Activated effector memory CD4-positive, alpha-beta T cell treated with anti-CD3 and anti-CD28 coated beads, Interleukin-2, amount 50 U/mL, for 16 hours (primary cell): ENCODE results near the gene C2orf81.

Experiments used
- DNase-seq: peaks from one replicate; pipeline ENCODE4 v3.0.0-alpha.2; 2020

C2orf81 gene

GRCh38 chr2:74387346-74387745 lies 34.1 kb downstream of the C2orf81 start:
- DNase-seq = no peak

- no peak for DNase-seq
Observed at GRCh38 chr2:74385396-74385795, 36.0 kb downstream of the C2orf81 start.

DNA sequence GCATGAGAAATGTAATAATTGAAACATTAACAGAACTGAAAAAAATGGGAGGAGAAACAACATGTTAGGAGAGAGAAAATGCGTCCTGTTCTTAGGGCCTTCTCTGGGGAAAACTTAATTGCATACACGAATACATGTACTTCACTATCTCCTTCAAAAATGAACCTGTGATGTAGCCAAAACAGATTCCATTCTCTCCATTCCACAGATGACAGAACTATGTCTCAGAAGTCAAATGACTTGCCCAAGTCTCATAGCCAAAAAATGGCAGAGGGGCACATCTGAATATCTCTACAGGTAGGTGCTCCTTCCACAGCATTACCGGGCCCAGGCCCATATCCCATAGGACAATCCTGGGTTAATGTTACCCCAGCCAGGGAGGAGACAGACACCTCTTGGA lies 37.4 kb downstream of the C2orf81 start:
- DNase-seq = no peak

- no peak for DNase-seq
Observed at GRCh38 chr2:74383254-74383653, 38.2 kb downstream of the C2orf81 start.

DNA sequence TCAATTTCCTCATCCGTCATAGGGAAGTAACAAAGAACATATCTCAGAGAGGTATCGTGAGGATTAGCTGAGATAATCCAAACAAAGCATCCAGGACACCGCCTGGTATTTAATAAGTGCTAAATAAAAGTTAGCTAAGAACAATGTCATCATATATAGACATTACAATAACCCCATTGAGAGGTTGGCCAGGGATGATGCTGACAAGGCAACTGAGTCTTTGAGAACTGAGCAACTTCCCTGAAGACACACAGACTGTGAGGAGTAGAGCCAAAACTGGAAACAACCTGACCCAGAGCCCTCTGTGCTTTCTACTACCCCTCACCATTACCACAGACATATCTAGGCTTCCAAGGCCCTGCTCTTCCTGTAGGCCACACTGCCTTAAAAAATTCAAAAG lies 39.7 kb downstream of the C2orf81 start:
- no peak for DNase-seq

GRCh38 chr2:74379851-74380789 lies 41.3 kb downstream of the C2orf81 start, which contains the start of gene DCTN1:
TSS of gene DCTN1 (minus strand) at chr2:74380311. CDS start at chr2:74380037, 274 bp downstream.
- no peak for DNase-seq

GRCh38 chr2:74378007-74378406 lies 43.4 kb downstream of the C2orf81 start:
- no peak for DNase-seq

DNA sequence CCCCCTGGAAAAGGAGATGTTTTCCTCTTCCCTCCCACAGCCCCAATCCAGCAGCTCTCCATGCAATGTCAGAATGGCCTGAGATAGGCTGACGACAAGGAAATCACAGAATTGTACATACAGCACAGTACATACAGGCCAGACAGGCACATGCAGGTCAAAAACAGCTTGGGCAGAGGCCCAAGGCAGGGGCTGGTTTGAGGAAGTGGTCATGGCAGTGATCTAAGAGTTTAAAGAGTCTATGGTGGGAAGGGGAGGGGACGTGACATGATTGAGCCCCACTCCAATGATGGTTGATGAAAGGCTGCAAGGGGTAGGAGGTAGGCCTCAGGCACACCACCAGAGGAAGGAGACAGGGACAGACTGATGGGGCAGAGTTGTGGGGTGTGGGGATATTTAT lies 45.6 kb downstream of the C2orf81 start:
- no peak for DNase-seq

GRCh38 chr2:74374509-74375205 lies 46.8 kb downstream of the C2orf81 start:
- no peak for DNase-seq

DNA sequence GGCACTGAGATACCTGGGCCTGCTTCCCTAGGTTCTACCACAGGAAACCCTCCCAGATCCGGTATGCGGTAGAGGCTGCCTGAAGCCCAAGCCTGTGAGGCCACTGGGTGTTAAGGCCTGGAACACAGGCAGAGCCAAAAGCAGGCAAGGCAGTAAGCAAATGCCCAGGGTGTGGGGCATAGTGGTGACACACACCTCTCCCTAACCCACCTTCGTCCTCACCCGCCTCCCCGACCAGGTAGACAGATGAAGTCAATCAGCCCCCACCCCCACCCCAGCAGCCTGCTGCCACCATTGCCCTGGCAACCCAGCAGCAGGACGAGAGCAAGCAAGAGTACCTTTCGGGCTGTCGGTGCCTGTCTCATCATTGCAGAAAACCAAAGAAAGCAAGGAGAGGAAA lies 47.4 kb downstream of the C2orf81 start:
- DNase-seq = no peak

- DNase-seq = no peak
Observed at GRCh38 chr2:74373221-74373676, 48.2 kb downstream of the C2orf81 start.

GRCh38 chr2:74372674-74373073 lies 48.7 kb downstream of the C2orf81 start:
- DNase-seq = no peak

DNA sequence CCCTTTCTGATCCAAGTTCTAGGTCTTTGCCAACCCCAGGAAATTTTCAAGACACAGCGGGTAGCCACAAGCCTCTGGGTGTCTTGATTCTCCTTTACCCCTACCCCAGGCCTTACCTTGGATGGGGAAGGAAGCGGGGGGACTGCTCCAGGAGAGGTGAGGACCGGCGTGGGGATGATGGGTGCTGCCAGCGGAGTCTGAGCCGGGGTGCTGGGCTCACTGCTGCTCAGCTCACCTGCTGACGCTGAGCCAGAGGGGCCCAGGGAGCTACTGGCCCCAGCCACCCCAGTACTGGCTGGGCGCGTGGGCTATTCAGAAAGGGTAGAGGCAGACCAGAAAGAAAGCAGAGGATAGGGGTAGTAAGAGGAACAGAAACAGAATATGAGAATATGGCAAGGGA lies 50.0 kb downstream of the C2orf81 start:
- DNase-seq = no peak

- no peak for DNase-seq
Observed at GRCh38 chr2:74369976-74370375, 51.4 kb downstream of the C2orf81 start.

DNA sequence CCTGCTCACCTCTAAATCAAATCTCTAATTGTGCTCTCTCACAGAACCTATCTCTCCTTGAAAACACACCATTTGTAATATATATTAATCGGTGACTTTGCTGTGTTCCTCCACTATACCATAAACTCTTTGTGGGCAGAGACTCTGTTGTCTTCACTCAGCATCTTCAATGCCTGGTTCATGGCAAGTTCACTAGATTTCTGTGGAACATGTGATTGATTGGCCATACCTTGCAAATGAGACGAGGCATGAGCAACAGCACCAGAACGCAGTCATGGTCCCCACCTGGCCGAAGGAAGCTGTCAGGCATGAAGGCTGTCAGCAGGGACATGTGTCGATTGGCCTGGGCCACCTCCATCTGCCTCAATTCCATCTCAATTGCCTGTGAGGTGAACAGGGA lies 52.9 kb downstream of the C2orf81 start:
- DNase-seq = no peak

GRCh38 chr2:74367789-74368188 lies 53.6 kb downstream of the C2orf81 start:
- DNase-seq = no peak

GRCh38 chr2:74366036-74366435 lies 55.4 kb downstream of the C2orf81 start:
- DNase-seq = no peak

DNA sequence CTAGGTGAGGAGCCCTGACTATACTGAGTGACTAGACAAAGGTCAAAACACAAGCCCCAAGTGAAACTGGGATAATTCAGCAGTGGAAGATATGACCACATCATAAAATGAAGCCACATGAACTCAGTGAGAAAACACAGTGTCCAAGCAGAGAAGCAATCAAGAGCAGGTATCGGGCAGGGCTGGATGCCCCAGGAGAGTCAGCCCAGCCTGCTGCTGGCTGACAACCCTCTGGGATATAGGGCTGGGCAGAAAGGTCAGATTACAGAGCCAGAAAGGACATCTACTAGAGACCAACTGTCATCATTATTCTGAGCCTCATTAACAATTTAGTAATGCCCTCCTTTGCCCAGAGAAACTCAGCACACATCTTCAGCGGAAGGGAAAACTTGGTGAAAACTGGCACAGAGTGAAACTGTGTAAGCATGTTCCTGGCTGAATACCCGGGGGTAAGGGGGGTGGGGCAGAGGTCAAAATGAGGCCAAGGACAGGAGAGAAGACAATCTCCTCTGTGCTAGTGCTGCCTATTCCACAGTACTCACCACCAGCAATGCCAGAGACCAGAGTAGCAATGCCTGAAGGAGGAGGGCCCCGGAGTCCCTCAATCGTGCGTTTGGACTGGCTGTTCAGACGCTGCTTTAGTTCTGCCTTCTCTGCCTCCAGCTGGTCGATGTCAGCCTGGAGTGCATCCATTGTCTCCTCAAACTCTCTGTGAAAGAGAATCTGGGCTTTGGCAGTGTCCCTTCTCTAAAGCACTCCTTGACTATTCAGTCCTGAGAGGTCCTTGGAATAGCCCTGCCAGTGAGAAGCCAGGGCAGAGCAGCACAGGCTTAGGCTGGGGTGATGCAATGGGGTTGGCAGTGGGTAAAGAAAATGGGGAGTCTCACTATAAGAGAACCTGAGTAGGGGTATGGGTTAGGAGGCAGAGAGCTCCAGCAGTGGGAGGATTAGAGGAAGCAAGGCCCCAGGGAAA lies 56.6 kb downstream of the C2orf81 start:
- DNase-seq = no peak
